HG03520 (cell line): ENCODE data around the gene FOXF1.

ENCODE experiments used
- ATAC-seq: cut with Tn5 transposase; IDR thresholded peaks from one replicate; pipeline ENCODE4 v1.9.1; 2021; ENCODE audit warnings: mild to moderate bottlenecking, moderate library complexity; ENCODE audit not compliant: unreplicated experiment

FOXF1 gene

GRCh38 chr16:86510465-86511261 is at the start of gene FOXF1:
Gene FOXF1 (plus strand): TSS chr16:86510527. CDS start chr16:86510570, 43 bp downstream.
- ATAC-seq = no peak

GRCh38 chr16:86461037-86461436 is 49.3 kb upstream of the FOXF1 start:
- no peak for ATAC-seq

GRCh38 chr16:86462334-86463084 is 47.8 kb upstream of the FOXF1 start:
- ATAC-seq = no peak

GRCh38 chr16:86464044-86464443 is 46.3 kb upstream of the FOXF1 start:
- no peak for ATAC-seq

- ATAC-seq = no peak
Observed at GRCh38 chr16:86465434-86465833, 44.9 kb upstream of the FOXF1 start.

- ATAC-seq = no peak
Observed at GRCh38 chr16:86466696-86467406, 43.5 kb upstream of the FOXF1 start.

GRCh38 chr16:86467490-86467889 is 42.8 kb upstream of the FOXF1 start:
- ATAC-seq = no peak

- ATAC-seq = no peak
Observed at GRCh38 chr16:86470964-86471363, 39.4 kb upstream of the FOXF1 start.

- no peak for ATAC-seq
Observed at GRCh38 chr16:86471896-86472295, 38.4 kb upstream of the FOXF1 start.

GRCh38 chr16:86472366-86472765 is 38.0 kb upstream of the FOXF1 start:
- ATAC-seq = no peak

- ATAC-seq = no peak
Observed at GRCh38 chr16:86476956-86477534, 33.3 kb upstream of the FOXF1 start.

GRCh38 chr16:86477642-86478041 is 32.7 kb upstream of the FOXF1 start:
- ATAC-seq = no peak

- ATAC-seq = no peak
Observed at GRCh38 chr16:86478779-86479178, 31.5 kb upstream of the FOXF1 start.

GRCh38 chr16:86479419-86479818 is 30.9 kb upstream of the FOXF1 start:
- no peak for ATAC-seq

GRCh38 chr16:86480444-86480843 is 29.9 kb upstream of the FOXF1 start:
- ATAC-seq = no peak

GRCh38 chr16:86481607-86482006 is 28.7 kb upstream of the FOXF1 start:
- ATAC-seq = no peak

GRCh38 chr16:86484240-86484639 is 26.1 kb upstream of the FOXF1 start:
- no peak for ATAC-seq

GRCh38 chr16:86485746-86486145 is 24.6 kb upstream of the FOXF1 start:
- ATAC-seq = no peak

- no peak for ATAC-seq
Observed at GRCh38 chr16:86490859-86491639, 19.3 kb upstream of the FOXF1 start.

- ATAC-seq = no peak
Observed at GRCh38 chr16:86491640-86492023, 18.7 kb upstream of the FOXF1 start.
